ENCODE measurements around the gene POLK.
"Not testable (repeated sequence)": the region's sequence is repeated elsewhere in the genome, so short reads cannot be mapped to it uniquely, and the experiment has no call there.

Gene POLK

GRCh38 chr5:75571547-75571946 lies 59.9 kb downstream of the POLK start:
- H3K27me3 ChIP-seq (ENCODE audit: low read depth, low read length), result no peaks in the 10 kb centered on the region
- peaks cover 4 to 24% of the 10 kb centered on the region in 2 donors for H3K4me1 ChIP-seq (ENCODE audit: control insufficient read depth in 1 of 2, insufficient read depth in 2 of 2, low read length in 2 of 2)

GRCh38 chr5:75574791-75575190 lies 63.1 kb downstream of the POLK start:
- Histone ChIP-seq H3K27ac (ENCODE audit: low read length) (no peak overlapping the region), H3K4me1 (ENCODE audit: control insufficient read depth in 1 of 2, insufficient read depth in 2 of 2, low read length in 2 of 2) (peaks cover 0 to 7% of the 10 kb centered on the region in 2 donors), H3K4me3 (ENCODE audit: low read depth in 1 of 2, low read length in 2 of 2) (no peak overlapping the region), H3K36me3 (ENCODE audit: control insufficient read depth in 1 of 2, insufficient read depth in 2 of 2, low read length in 2 of 2) (peaks cover 7 to 12% of the 10 kb centered on the region in 2 donors), H3K9me3 (ENCODE audit: control insufficient read depth in 1 of 2, low read length in 2 of 2) (no peaks in the 10 kb centered on the region), H3K27me3 (ENCODE audit: low read depth, low read length) (no peaks in the 10 kb centered on the region)

More at GRCh38 chr5:75571547-75571946, 59.9 kb downstream of the POLK start:
- Histone ChIP-seq H3K27ac (ENCODE audit: low read length) (no peak overlapping the region), H3K4me3 (ENCODE audit: low read depth in 1 of 2, low read length in 2 of 2) (no peak overlapping the region), H3K9me3 (ENCODE audit: control insufficient read depth in 1 of 2, low read length in 2 of 2) (no peaks in the 10 kb centered on the region), H3K36me3 (ENCODE audit: control insufficient read depth in 1 of 2, insufficient read depth in 2 of 2, low read length in 2 of 2) (peaks cover 0 to 4% of the 10 kb centered on the region in 2 donors)

- not testable (repeated sequence) for H3K9me3 ChIP-seq (ENCODE audit: control insufficient read depth in 1 of 2, low read length in 2 of 2); H3K27ac ChIP-seq (ENCODE audit: low read length); H3K4me1 ChIP-seq (ENCODE audit: control insufficient read depth in 1 of 2, insufficient read depth in 2 of 2, low read length in 2 of 2); H3K27me3 ChIP-seq (ENCODE audit: low read depth, low read length); H3K4me3 ChIP-seq (ENCODE audit: low read depth in 1 of 2, low read length in 2 of 2)
- peaks cover 17 to 22% of the 10 kb centered on the region in 2 donors for H3K36me3 ChIP-seq (ENCODE audit: control insufficient read depth in 1 of 2, insufficient read depth in 2 of 2, low read length in 2 of 2)
Observed at GRCh38 chr5:75578280-75578679, 66.6 kb downstream of the POLK start.

GRCh38 chr5:75584641-75585040 lies 73.0 kb downstream of the POLK start:
- Histone ChIP-seq H3K36me3 (ENCODE audit: control insufficient read depth in 1 of 2, insufficient read depth in 2 of 2, low read length in 2 of 2) (peaks cover 19 to 25% of the 10 kb centered on the region in 2 donors), H3K4me1 (ENCODE audit: control insufficient read depth in 1 of 2, insufficient read depth in 2 of 2, low read length in 2 of 2) (no peaks in the 10 kb centered on the region)

GRCh38 chr5:75588666-75589065 lies 77.0 kb downstream of the POLK start:
- Histone ChIP-seq H3K27ac (ENCODE audit: low read length) (no peak overlapping the region), H3K4me1 (ENCODE audit: control insufficient read depth in 1 of 2, insufficient read depth in 2 of 2, low read length in 2 of 2) (no peaks in the 10 kb centered on the region), H3K4me3 (ENCODE audit: low read depth in 1 of 2, low read length in 2 of 2) (no peak overlapping the region), H3K9me3 (ENCODE audit: control insufficient read depth in 1 of 2, low read length in 2 of 2) (no peaks in the 10 kb centered on the region), H3K36me3 (ENCODE audit: control insufficient read depth in 1 of 2, insufficient read depth in 2 of 2, low read length in 2 of 2) (peaks cover 18 to 31% of the 10 kb centered on the region in 2 donors), H3K27me3 (ENCODE audit: low read depth, low read length) (no peaks in the 10 kb centered on the region)

More at GRCh38 chr5:75584641-75585040, 73.0 kb downstream of the POLK start:
- Histone ChIP-seq H3K27me3 (ENCODE audit: low read depth, low read length) (no peaks in the 10 kb centered on the region), H3K4me3 (ENCODE audit: low read depth in 1 of 2, low read length in 2 of 2) (no peak overlapping the region), H3K9me3 (ENCODE audit: control insufficient read depth in 1 of 2, low read length in 2 of 2) (no peaks in the 10 kb centered on the region), H3K27ac (ENCODE audit: low read length) (no peak overlapping the region)

- no peak overlapping the region for H3K4me3 ChIP-seq (ENCODE audit: low read depth in 1 of 2, low read length in 2 of 2)
- H3K4me1 ChIP-seq (ENCODE audit: control insufficient read depth in 1 of 2, insufficient read depth in 2 of 2, low read length in 2 of 2), result no peaks in the 10 kb centered on the region
- H3K9me3 ChIP-seq (ENCODE audit: control insufficient read depth in 1 of 2, low read length in 2 of 2), result no peaks in the 10 kb centered on the region
- H3K27me3 ChIP-seq (ENCODE audit: low read depth, low read length), result no peaks in the 10 kb centered on the region
- H3K36me3 ChIP-seq (ENCODE audit: control insufficient read depth in 1 of 2, insufficient read depth in 2 of 2, low read length in 2 of 2), result peaks cover 12 to 33% of the 10 kb centered on the region in 2 donors
- no peak overlapping the region for H3K27ac ChIP-seq (ENCODE audit: low read length)
Observed at GRCh38 chr5:75600535-75600934, 88.8 kb downstream of the POLK start.

GRCh38 chr5:75601567-75601966 lies 89.9 kb downstream of the POLK start:
- H3K27me3 ChIP-seq (ENCODE audit: low read depth, low read length), result no peaks in the 10 kb centered on the region
- H3K9me3 ChIP-seq (ENCODE audit: control insufficient read depth in 1 of 2, low read length in 2 of 2), result no peaks in the 10 kb centered on the region
- no peak overlapping the region for H3K27ac ChIP-seq (ENCODE audit: low read length)
- no peak overlapping the region for H3K4me3 ChIP-seq (ENCODE audit: low read depth in 1 of 2, low read length in 2 of 2)
- no peaks in the 10 kb centered on the region for H3K4me1 ChIP-seq (ENCODE audit: control insufficient read depth in 1 of 2, insufficient read depth in 2 of 2, low read length in 2 of 2)
- H3K36me3 ChIP-seq (ENCODE audit: control insufficient read depth in 1 of 2, insufficient read depth in 2 of 2, low read length in 2 of 2), result peaks cover 6 to 26% of the 10 kb centered on the region in 2 donors

GRCh38 chr5:75601996-75602395 lies 90.3 kb downstream of the POLK start:
- no peak overlapping the region for H3K4me3 ChIP-seq (ENCODE audit: low read depth in 1 of 2, low read length in 2 of 2)
- H3K27me3 ChIP-seq (ENCODE audit: low read depth, low read length), result no peaks in the 10 kb centered on the region
- no peaks in the 10 kb centered on the region for H3K9me3 ChIP-seq (ENCODE audit: control insufficient read depth in 1 of 2, low read length in 2 of 2)
- H3K36me3 ChIP-seq (ENCODE audit: control insufficient read depth in 1 of 2, insufficient read depth in 2 of 2, low read length in 2 of 2), result peaks cover 6 to 22% of the 10 kb centered on the region in 2 donors
- no peaks in the 10 kb centered on the region for H3K4me1 ChIP-seq (ENCODE audit: control insufficient read depth in 1 of 2, insufficient read depth in 2 of 2, low read length in 2 of 2)
- H3K27ac ChIP-seq (ENCODE audit: low read length), result no peak overlapping the region

GRCh38 chr5:75603371-75603770 lies 91.7 kb downstream of the POLK start:
- Histone ChIP-seq H3K27ac (ENCODE audit: low read length) (no peak overlapping the region), H3K36me3 (ENCODE audit: control insufficient read depth in 1 of 2, insufficient read depth in 2 of 2, low read length in 2 of 2) (peaks cover 6 to 19% of the 10 kb centered on the region in 2 donors), H3K4me1 (ENCODE audit: control insufficient read depth in 1 of 2, insufficient read depth in 2 of 2, low read length in 2 of 2) (no peaks in the 10 kb centered on the region), H3K27me3 (ENCODE audit: low read depth, low read length) (no peaks in the 10 kb centered on the region), H3K9me3 (ENCODE audit: control insufficient read depth in 1 of 2, low read length in 2 of 2) (no peaks in the 10 kb centered on the region), H3K4me3 (ENCODE audit: low read depth in 1 of 2, low read length in 2 of 2) (no peak overlapping the region)

- Histone ChIP-seq H3K4me3 (ENCODE audit: low read depth in 1 of 2, low read length in 2 of 2) (no peak overlapping the region), H3K4me1 (ENCODE audit: control insufficient read depth in 1 of 2, insufficient read depth in 2 of 2, low read length in 2 of 2) (no peaks in the 10 kb centered on the region), H3K9me3 (ENCODE audit: control insufficient read depth in 1 of 2, low read length in 2 of 2) (no peaks in the 10 kb centered on the region), H3K36me3 (ENCODE audit: control insufficient read depth in 1 of 2, insufficient read depth in 2 of 2, low read length in 2 of 2) (peaks cover 6 to 17% of the 10 kb centered on the region in 2 donors), H3K27ac (ENCODE audit: low read length) (no peak overlapping the region), H3K27me3 (ENCODE audit: low read depth, low read length) (no peaks in the 10 kb centered on the region)
Observed at GRCh38 chr5:75603821-75604220, 92.1 kb downstream of the POLK start.

- not testable (repeated sequence) for H3K4me3 ChIP-seq (ENCODE audit: low read depth in 1 of 2, low read length in 2 of 2); H3K4me1 ChIP-seq (ENCODE audit: control insufficient read depth in 1 of 2, insufficient read depth in 2 of 2, low read length in 2 of 2); H3K36me3 ChIP-seq (ENCODE audit: control insufficient read depth in 1 of 2, insufficient read depth in 2 of 2, low read length in 2 of 2); H3K9me3 ChIP-seq (ENCODE audit: control insufficient read depth in 1 of 2, low read length in 2 of 2); H3K27ac ChIP-seq (ENCODE audit: low read length); H3K27me3 ChIP-seq (ENCODE audit: low read depth, low read length)
Observed at GRCh38 chr5:75607341-75607740, 95.7 kb downstream of the POLK start.

- H3K4me1 ChIP-seq (ENCODE audit: control insufficient read depth in 1 of 2, insufficient read depth in 2 of 2, low read length in 2 of 2), result no peaks in the 10 kb centered on the region
- H3K9me3 ChIP-seq (ENCODE audit: control insufficient read depth in 1 of 2, low read length in 2 of 2), result no peaks in the 10 kb centered on the region
- no peaks in the 10 kb centered on the region for H3K27me3 ChIP-seq (ENCODE audit: low read depth, low read length)
- H3K36me3 ChIP-seq (ENCODE audit: control insufficient read depth in 1 of 2, insufficient read depth in 2 of 2, low read length in 2 of 2), result peaks cover 0 to 3% of the 10 kb centered on the region in 2 donors
- H3K27ac ChIP-seq (ENCODE audit: low read length), result no peak overlapping the region
- H3K4me3 ChIP-seq (ENCODE audit: low read depth in 1 of 2, low read length in 2 of 2), result no peak overlapping the region
Observed at GRCh38 chr5:75608870-75609269, 97.2 kb downstream of the POLK start.
